ENCODE results near the gene SULT1B1.

SULT1B1 gene

DNA sequence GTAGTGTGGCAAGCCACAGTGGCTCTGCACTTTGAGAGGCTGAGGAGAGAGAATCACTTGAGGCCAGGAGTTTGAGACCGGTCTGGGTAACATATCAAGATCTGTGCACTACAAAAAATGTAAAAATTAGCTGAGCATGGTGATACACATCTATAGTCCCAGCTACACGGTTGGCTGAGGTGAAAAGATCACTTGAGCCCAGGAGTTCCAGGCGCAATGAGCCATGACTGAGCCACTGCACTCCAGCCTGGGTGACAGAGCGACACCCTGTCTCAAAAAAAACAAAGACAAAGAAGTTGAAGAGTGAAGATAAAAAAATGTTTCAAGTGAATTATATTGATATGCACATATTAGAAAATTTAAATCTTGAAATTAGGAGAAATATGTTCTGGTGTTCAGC, 46.3 kb downstream of the SULT1B1 start:
- Histone ChIP-seq H4K20me1 (ENCODE audit: low read depth, low read length) (no peaks in the 10 kb centered on the region), H3K27me3 (ENCODE audit: low read length) (no peaks in the 10 kb centered on the region), H3K9ac (ENCODE audit: low read length) (no peak overlapping the region), H3F3A (ENCODE audit: insufficient read depth) (no peaks in the 10 kb centered on the region), H3K27ac (ENCODE audit: low read depth, low read length) (no peak overlapping the region), H3K4me3 (ENCODE audit: insufficient read depth, low read length, poor library complexity, severe bottlenecking) (no peak overlapping the region), H2AFZ (ENCODE audit: low read depth, low read length, severe bottlenecking) (no peak overlapping the region), H3K9me3 (ENCODE audit: insufficient read depth, low read length) (no peaks in the 10 kb centered on the region), H3K4me2 (ENCODE audit: low read depth, low read length, poor library complexity, severe bottlenecking) (no peak overlapping the region), H3K9me2 (replicated peaks; ENCODE audit: insufficient read depth, low read length) (no peaks in the 10 kb centered on the region), H3K36me3 (ENCODE audit: low read length) (no peaks in the 10 kb centered on the region), H3K79me2 (ENCODE audit: insufficient read depth, low read length) (no peaks in the 10 kb centered on the region)
- no peak for TF ChIP-seq EZH2phosphoT487 (conservative IDR thresholded peaks at IDR 0.05; ENCODE audit: low read length)
- TF ChIP-seq CTCF (IDR thresholded peaks at IDR 0.05; ENCODE audit: insufficient read depth, low read length, poor library complexity, severe bottlenecking), result no peak

- Histone ChIP-seq H3F3A (ENCODE audit: insufficient read depth) (no peaks in the 10 kb centered on the region), H3K4me3 (ENCODE audit: insufficient read depth, low read length, poor library complexity, severe bottlenecking) (no peak overlapping the region), H3K27me3 (ENCODE audit: low read length) (no peaks in the 10 kb centered on the region), H3K27ac (ENCODE audit: low read depth, low read length) (no peak overlapping the region), H3K36me3 (ENCODE audit: low read length) (no peaks in the 10 kb centered on the region), H3K79me2 (ENCODE audit: insufficient read depth, low read length) (no peaks in the 10 kb centered on the region), H2AFZ (ENCODE audit: low read depth, low read length, severe bottlenecking) (no peak overlapping the region), H3K9me3 (ENCODE audit: insufficient read depth, low read length) (no peaks in the 10 kb centered on the region), H4K20me1 (ENCODE audit: low read depth, low read length) (no peaks in the 10 kb centered on the region), H3K4me2 (ENCODE audit: low read depth, low read length, poor library complexity, severe bottlenecking) (no peak overlapping the region), H3K9ac (ENCODE audit: low read length) (no peak overlapping the region), H3K9me2 (replicated peaks; ENCODE audit: insufficient read depth, low read length) (no peaks in the 10 kb centered on the region)
- TF ChIP-seq CTCF (IDR thresholded peaks at IDR 0.05; ENCODE audit: insufficient read depth, low read length, poor library complexity, severe bottlenecking), result no peak
- no peak for TF ChIP-seq EZH2phosphoT487 (conservative IDR thresholded peaks at IDR 0.05; ENCODE audit: low read length)
Measured at GRCh38 chr4:69713593-69713992, 46.8 kb downstream of the SULT1B1 start.

GRCh38 chr4:69710580-69710979, 49.8 kb downstream of the SULT1B1 start:
- Histone ChIP-seq H3K4me3 (ENCODE audit: insufficient read depth, low read length, poor library complexity, severe bottlenecking) (no peak overlapping the region), H3K27ac (ENCODE audit: low read depth, low read length) (no peak overlapping the region), H2AFZ (ENCODE audit: low read depth, low read length, severe bottlenecking) (no peak overlapping the region), H3K9ac (ENCODE audit: low read length) (no peak overlapping the region), H4K20me1 (ENCODE audit: low read depth, low read length) (no peaks in the 10 kb centered on the region), H3K9me3 (ENCODE audit: insufficient read depth, low read length) (no peaks in the 10 kb centered on the region), H3K27me3 (ENCODE audit: low read length) (no peaks in the 10 kb centered on the region), H3K9me2 (replicated peaks; ENCODE audit: insufficient read depth, low read length) (no peaks in the 10 kb centered on the region), H3F3A (ENCODE audit: insufficient read depth) (no peaks in the 10 kb centered on the region), H3K79me2 (ENCODE audit: insufficient read depth, low read length) (no peaks in the 10 kb centered on the region), H3K4me2 (ENCODE audit: low read depth, low read length, poor library complexity, severe bottlenecking) (no peak overlapping the region), H3K36me3 (ENCODE audit: low read length) (no peaks in the 10 kb centered on the region)
- TF ChIP-seq EZH2phosphoT487 (conservative IDR thresholded peaks at IDR 0.05; ENCODE audit: low read length) (no peak), CTCF (IDR thresholded peaks at IDR 0.05; ENCODE audit: insufficient read depth, low read length, poor library complexity, severe bottlenecking) (no peak)

Measured in SU-DHL-6 (cell line).